RKO (cell line): ENCODE results near the gene UGT1A5.

Experiments used
- DNase-seq: peaks from one replicate; pipeline ENCODE4 v3.0.0-alpha.2; 2016; ENCODE audit warnings: low spot score

The UGT1A5 gene

GRCh38 chr2:233789554-233789953 is 76.8 kb downstream of the UGT1A5 start:
- DNase-seq = no peak

DNA sequence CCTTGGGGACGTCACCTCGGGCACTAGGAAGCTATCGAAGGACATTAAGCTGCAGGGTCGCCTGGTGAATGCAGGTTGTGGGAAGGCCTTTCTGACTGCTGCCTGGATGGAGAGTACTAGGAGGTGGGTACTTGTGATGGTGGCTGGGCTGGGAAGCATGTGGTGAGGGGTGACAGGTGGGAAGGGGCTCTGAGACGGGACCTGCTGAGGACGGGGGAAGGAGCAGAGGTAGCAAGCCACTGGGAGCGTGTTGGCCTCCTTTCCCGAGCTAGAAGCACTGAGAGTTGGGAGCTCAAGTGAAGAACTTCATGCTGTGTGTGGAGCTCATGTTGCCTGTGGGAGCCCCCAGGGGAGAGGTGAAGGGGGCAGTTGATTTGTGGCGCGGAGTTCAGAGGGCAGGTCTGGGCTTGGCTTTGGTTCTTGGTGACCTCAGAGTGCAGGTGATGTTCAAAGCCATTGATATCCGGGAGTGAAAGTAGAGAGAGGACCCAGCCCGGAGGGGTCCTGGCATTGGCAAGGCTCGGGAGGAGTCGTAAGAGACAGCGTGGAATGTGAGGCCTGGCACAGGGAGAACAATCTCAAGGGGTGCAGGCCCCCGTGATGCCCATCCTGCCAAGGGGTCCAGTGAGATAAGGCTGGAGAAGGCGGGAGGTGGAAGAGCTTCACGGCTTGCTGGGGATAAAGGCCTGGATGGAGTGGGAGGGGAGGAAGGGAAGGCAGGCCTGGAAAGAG is 78.6 kb downstream of the UGT1A5 start:
- no peak for DNase-seq

DNA sequence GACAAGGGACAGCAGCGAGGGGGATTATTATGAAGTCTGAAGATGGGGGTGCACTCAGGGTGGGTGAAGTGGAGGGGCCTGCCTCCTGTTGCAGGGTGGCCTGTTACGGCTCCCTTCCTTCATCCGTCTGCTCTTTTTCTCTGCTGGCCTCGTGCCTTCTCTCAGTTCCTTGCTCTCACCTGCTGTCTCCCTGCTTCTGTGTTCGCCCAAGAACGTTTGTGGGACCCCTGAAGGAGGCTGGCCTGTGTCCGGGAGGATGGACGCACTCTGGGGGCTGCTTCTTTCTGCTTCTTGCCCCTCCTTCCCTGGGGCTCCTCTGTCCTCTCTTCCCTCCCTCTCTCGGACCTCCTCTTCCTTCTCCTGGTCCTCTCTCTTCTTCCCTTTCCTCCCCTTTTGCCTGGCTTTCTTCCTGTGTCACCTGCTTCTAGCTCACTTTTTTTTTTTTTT is 79.2 kb downstream of the UGT1A5 start:
- DNase-seq = no peak

DNA sequence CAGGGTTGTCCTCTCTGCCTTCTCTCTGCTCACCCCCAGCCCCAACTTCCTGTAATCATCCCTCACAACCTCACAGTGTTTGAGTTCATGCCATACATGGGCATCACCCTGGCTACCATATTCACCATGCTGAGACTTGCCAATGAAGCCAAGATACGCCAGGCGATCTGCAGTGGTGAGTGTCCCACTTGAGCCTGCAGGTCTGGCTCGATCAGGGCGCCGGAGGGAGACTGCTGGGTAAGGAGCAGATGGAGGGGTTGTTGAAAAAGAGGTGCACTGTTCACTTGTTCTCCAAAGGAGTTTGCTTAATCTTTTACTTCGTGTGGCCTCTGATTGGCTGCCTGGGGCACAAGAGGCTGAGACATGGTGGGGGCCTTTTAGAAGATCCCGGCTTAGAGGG is 80.0 kb downstream of the UGT1A5 start:
- DNase-seq = no peak

GRCh38 chr2:233793465-233794127 is 80.9 kb downstream of the UGT1A5 start:
- DNase-seq = no peak

DNA sequence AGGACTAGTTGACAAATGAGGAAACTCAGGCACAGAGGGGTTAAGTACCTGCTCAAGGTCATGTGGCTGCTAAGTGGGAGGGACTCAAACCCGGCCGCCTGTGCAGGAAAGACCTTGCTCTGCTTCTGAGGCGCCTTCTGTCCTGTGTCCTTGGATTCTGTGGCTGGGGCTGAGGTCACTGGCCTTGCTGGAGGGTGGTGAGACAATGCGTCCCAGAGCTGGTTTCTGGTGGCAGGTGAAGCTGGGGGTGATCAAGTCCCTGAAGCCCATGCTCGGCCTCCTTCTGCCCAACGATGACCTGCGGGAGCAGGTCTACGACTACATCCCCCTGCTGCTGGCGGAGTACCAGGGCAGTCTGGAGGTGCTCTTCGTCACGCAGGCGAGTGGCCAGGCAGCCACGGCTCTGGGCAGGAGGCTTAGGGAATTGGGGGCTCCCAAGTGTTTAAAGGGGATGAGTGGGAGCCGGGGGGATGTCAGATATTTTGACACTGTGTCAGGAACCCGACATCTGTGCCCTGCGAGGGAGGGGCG is 81.5 kb downstream of the UGT1A5 start:
- DNase-seq = no peak

GRCh38 chr2:233795735-233796171 is 83.0 kb downstream of the UGT1A5 start:
- DNase-seq = no peak

DNA sequence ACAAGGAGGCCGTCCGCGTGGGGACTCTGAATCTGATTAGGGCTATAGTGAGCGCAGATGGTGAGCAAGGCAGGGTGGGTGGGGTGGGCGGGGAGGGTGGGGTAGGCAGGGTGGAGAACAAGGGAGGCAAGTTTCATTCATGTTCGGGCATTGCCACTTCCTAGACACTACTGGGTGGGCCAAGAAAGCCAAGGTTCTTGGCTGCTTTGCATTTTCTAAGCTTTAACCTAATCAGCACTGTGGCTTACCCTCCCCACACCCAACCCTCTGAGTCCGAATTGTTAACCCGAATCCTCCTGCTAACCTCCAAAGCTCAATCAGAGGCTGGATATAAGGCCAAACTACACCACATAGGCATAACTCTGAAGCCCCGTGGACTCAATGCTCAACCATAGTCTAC is 83.5 kb downstream of the UGT1A5 start:
- DNase-seq = no peak

- DNase-seq = no peak
Observed at GRCh38 chr2:233798335-233799086, 85.8 kb downstream of the UGT1A5 start.

DNA sequence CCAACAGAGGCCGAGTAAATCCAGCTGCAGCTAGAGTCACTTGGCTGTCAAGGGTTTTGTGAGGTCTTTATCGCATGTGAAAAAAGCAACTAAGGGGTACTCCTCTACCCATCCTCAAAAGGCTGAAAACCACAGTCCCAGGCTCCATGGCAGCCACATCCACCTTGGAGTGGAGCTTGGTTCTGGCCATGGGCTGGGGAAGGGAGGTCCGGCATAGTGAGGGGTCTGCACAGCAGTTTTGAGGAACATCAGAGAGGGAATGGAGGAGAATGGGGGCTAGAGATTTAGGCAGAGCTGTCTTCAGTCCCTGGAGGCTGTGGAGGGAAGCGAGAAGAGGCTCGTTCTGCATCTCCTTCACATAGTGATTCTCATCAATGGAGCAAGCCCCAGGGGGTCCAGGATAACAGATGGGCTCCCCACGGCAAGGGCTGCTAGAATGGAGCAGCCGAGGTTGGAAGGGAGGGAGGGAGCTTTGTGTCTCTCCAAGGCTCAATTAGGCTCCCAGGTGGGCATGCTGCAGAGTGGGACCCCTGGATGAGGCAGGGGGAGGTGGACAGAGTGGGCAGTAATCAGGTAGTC is 86.5 kb downstream of the UGT1A5 start:
- DNase-seq = no peak

GRCh38 chr2:233799716-233800115 is 87.0 kb downstream of the UGT1A5 start:
- no peak for DNase-seq

DNA sequence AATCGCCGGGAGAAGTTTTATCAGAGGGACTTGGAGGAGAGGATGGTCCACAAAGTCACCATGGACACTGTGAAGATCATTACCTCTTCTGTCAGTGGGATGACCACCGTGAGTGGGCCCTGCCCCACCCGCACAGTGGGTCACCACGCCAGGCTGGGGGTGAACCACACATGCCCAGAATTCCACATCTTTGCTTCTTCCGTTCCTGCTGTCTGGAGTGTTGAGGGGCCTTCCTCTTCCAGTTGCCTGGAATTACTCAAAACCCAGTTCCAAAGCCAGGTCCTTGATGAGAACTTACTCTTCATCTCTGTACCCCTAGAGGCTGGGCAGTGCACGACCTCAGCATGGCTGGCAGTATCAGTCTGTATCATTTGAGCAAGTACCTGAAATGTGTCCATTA is 87.5 kb downstream of the UGT1A5 start:
- DNase-seq = no peak

DNA sequence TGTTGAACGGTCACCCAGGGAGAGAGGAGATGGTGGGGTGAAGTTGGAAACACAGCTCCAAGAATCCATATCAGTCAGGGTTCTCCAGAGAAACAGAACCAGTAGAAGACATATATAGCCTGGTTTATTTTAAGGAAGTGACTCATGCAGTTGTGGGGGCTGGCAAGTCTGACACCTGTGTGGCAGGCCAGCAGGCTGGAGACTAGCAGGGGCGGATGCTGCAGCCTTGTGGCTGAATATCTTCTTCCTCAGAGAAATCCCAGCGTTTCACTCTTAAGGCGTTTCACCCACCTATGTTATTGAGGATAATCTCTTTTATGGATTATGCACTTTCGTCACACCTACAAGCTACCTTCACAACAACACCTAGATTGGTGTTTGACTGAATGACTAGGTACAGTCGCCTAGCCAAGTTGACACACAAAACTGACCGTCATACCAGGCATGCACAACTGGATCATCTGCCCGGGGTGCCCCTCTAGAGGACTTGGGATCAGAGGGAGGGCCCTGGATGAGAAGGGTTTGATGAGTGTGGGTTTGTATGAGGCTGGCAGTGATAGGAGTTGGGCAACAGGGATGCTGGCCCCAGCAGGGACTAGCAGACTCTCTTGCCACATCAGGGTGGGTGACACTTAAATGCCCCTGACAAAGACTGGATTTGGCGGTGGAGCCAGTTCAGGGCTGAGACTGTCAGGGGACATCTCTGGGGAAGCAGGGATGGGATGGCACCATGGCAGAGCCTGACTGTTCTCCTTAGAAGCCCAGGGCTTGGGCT is 88.8 kb downstream of the UGT1A5 start:
- peak; percentile 3 for DNase-seq

DNA sequence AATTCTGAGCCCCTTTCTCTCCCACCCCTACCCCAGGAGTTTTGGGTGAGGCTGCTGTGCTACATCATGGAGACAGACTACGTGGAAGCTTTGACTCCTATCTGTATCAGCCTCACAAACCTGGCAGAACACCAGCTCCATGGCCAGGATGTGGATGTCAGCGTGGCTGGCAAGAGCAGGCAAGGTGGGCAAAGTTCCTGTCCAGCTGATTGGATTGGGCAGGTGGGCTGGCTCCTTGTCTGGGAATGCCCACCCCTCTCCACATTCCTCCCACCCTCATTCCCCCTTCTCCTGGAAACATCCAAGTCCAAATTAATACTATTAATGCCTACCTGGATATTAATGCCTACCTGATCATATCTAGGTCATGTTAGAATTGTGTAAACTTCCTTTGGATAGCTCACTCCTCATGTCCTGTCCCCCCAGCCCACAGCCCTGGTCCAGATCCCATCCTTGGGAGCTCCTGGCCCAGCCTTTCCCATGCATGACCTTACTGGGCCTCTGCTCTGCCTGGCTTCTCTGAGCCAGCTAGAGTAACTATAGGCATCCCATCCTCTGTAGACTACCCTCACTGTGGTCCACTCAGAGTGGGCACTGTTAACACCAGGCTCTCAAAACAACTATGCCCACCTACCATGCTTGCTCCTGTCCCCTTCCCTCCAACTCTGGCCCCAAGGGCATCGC is 89.6 kb downstream of the UGT1A5 start:
- no peak for DNase-seq

- DNase-seq = no peak
Observed at GRCh38 chr2:233803292-233803911, 90.7 kb downstream of the UGT1A5 start.

GRCh38 chr2:233803994-233804393 is 91.3 kb downstream of the UGT1A5 start:
- no peak for DNase-seq

DNA sequence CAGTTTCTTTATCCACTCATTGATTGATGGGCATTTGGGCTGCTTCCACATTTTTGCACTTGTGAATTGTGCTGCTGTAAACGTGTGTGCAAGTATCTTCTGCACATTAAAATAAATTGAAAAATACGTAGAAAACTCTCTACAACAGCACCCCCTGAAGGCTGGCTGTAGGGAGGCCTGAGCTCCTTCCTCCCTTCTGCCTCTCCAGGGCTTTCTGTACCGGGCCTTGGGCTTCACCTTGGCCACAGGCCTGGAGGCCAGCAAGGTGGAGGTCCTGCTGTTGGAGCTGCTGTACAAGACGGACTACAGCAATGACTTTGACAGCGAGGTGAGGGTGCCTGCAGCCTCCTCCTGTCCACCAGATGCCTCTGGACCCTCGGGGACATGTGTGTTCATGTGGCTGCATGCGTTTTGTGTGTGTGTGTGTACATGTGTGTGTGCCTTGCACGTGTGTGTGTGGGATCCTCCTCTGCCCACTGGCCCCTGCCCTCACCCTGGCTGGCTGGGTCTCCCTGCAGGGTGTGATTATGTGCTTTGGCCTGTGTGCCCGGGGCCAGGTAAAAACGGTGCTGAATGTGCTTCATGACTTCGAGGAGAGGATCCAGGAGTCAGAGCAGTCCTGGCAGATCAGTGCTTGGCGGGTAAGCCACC is 94.6 kb downstream of the UGT1A5 start:
- DNase-seq = no peak

GRCh38 chr2:233807966-233808935 is 95.5 kb downstream of the UGT1A5 start:
- no peak for DNase-seq

GRCh38 chr2:233810385-233810784 is 97.7 kb downstream of the UGT1A5 start:
- DNase-seq = no peak
